GM19467 (cell line): Measurements from ENCODE around the gene CDC5L.
"Not testable (repeated sequence)": the region's sequence is repeated elsewhere in the genome, so short reads cannot be mapped to it uniquely, and the experiment has no call there.

Experiments
- ATAC-seq: cut with Tn5 transposase; IDR thresholded peaks from one replicate; pipeline ENCODE4 v1.9.1; 2021; ENCODE audit warnings: mild to moderate bottlenecking, moderate library complexity; ENCODE audit not compliant: unreplicated experiment

CDC5L gene

DNA sequence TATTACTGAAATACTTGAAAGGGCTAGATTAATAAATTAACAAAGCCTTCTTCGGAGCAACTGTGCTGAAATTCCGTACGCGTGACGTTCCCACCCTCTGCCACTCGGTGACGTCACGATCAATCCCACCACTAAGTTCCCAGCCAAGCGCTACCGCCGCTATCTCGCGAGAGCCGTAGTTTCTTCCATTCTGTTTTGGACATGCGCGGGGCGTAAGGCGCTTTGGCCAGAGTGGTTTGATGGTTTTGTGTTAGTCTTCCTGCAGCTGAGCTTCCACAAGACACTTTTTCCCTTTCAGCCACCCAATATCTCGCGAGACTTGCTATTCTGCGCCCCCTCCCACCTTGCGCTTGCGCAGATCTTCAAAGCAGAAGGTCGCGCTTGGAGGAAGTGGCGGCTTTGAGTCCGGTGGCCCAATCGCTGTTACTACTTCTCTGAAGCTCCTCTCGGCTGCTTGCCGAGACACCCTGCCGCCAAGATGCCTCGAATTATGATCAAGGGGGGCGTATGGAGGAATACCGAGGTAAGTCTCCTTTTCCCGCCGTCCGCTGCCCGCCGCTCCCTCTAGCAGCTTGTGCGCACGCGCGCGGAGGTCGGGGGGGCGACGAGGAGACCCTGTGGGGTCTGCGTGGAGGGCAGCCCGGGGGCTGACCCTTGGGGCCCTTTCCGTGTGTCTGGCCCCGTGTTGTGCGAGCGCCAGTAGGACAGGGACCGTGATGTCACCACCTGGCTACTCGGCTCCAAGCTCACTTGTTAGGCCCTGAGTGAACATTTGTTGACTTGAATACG lies at the start of gene CDC5L:
Gene CDC5L, plus strand, starts transcription at position 361 of the 789 bp plus-strand sequence. Its CDS starts 118 bp downstream, at position 479.
- peak; percentile 92 for ATAC-seq

DNA sequence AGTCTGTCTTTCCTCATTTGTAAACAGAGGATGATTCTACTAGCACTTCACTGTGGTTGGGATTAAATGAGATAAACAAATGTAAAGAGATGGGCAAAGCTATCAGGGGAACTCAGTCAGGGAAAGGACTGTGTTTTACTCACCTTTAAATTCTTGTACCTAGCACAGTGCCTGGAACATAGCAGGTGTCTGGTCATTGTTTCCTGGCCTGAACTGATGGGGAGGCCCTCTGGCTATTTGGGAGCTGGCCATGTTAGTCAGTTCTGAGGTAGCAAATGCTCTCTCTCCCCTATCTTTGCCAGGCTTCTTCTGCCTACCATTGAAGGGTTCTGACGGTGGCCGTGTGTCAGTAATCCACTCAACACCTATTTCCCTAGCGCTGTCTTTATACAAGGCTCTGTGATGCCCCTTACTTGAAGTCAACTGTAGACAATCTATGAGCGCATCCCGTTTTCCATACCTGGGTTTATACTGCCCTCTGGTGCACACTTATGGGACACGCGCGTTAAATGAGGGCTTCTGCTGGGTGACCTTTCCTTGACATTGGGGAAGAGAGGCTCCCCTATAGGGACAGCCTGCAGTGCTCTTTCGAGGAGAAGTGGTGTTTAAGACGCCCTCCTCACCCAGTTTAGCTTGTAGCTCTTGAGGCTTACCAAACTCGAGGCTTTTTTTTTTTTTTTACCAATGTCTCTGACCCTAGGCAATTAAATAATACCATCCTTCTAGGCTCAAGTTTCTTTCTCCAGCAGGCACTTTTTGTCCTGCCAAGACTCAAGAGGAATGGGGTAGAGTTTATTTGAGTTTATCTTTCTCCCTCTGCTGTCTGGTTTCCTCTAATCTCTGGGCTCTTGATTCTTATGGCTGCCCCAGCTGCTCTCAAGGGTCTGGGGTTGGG lies 49.0 kb upstream of the CDC5L start:
- no peak for ATAC-seq

DNA sequence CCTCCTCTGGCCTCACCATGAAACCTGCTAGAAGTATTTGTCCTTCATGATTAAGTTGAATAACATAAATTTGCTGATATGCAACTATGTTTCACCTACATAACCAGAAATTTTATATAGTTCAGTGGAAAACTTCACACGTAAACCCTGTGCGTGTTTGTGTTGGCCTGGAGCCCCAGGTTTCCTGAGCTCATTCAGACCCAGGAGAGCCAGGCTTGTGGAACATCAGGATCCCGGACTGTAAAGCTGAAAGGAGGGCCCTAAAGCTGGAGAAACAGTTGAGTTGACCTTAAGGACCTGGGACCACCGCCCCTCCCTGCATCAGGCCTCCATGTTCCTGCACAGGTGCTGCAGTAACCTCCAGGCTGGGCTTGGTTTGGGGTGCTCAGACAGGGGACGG lies 48.2 kb upstream of the CDC5L start:
- ATAC-seq = no peak

DNA sequence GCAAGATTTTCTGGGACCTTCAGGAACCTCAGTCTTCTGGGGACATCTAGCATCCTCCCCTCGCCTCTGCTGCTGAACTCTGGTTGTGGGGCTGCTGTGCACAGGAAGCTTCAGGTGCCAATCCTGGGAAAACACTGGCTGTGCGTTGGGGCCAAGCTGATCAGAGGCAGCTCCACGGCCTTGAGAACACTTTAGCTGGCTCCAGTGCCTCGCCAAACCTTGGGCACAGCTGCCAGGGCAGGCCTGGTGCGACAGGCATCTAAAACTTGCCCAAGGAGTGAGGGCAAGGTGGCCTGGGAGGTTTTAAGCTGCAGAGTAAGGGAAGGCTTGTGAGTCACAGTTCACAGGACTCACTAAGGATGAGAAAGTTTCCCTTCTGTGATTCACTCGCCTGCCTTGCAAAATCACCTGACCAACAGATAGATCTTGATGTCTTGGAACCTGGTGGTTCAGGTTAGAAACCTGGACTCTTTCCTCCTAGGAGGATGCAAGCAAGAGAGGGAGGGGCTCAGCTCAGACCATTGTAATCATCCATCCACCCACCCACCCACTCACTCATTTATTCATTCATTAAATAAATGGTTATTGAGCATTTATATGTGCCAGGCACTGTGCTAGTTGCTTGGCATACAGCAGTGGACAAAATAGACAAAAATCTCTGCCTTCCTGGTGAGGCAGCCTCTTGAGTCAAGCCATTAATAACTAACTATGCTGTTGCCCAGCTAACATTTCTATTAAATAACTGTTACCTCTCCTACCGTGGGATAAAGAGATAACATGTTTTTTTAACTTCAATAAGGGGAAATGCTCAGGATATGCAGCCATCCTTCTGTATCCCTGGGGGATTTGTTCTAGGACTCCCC lies 47.5 kb upstream of the CDC5L start:
- no peak for ATAC-seq

DNA sequence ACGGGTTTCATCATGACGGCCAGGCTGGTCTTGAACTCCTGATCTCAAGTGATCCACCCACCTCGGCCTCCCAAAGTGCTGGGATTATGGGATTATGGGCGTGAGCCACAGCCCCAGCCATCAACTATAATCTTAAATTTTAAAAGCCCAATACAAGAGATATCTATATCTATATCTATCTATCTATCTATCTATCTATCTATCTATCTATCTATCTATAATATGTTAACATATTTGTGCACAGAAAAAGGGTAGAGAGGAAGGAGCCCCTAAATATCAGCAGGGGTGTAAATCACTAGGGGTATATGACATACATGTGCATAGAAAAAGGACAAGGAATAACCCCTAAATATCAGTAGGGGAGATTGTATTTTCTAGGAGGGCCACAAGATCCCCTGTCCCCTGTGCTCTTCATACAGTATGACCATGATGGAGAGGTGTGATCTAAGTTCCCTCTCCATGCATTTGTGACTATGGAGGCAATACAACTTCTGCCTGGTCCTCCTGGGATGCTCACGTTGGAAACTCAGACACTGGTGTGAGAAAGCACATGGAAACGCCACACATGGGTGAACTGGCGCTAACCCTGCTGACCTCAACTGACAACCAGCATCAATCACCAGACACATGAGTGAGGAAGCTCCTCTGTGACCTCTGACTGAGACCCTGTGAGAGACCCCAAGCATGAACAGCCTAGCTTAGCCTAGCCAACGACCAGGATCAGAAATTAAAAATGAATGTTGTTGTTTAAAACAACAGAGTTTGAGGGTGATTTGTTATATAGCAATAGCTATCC lies 46.2 kb upstream of the CDC5L start:
- no peak for ATAC-seq

DNA sequence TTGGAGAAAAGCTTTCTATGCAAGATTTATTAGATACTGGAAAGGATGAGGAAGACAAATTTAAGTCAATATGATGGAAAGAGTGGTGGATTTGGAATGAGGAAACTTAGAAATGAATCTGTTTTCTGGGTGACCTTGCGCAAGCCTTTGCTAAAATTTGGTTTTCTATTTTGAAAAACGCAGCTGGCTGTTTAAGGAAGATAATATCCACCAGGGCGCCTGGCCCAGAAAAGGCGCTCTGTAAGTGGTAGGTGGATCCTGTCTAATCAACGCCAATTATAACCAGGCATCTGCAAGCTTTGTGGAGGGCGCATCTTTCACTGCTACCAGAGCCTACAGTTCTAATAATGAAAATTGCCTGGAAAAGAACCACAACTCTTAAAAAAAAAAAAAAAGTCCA lies 45.5 kb upstream of the CDC5L start:
- ATAC-seq = no peak

DNA sequence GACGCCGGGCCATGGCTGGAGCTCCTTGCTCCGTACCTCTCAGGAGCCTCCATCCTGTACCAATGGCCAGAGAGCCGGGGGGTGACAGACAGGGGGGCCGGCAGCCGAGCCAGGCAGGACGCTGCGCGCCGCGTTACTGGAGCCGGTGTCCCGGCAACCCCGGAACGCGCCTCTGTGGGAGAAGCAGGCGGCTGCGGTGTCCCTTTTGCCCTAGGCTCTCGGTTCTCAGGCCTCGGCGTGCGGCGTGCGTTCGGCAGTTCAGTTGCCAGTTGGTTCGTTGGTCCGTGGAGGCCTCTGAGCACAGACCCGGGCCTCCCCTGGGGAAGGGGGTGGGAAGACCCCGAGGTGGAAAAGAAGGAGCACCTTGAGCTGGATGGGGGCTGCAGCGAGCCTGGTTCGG lies 45.0 kb upstream of the CDC5L start, which contains the start of gene SPATS1:
Gene SPATS1, plus strand, starts transcription at position 162 of the 400 bp plus-strand sequence. CDS start 446 bp downstream, outside the sequence.
- ATAC-seq = no peak

DNA sequence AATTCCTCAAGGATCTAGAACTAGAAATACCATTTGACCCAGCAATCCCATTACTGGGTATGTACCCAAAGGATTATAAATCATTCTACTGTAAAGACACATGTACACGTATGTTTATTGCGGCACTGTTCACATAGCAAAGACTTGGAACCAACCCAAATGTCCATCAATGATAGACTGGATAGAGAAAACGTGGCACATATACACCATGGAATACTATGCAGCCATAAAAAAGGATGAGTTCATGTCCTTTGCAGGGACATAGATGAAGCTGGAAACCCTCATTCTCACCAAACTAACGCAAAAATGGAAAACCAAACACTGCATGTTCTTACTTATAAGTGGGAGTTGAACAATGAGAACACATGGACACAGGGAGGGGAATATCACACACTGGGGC lies 40.7 kb upstream of the CDC5L start:
- ATAC-seq = not testable (repeated sequence)

DNA sequence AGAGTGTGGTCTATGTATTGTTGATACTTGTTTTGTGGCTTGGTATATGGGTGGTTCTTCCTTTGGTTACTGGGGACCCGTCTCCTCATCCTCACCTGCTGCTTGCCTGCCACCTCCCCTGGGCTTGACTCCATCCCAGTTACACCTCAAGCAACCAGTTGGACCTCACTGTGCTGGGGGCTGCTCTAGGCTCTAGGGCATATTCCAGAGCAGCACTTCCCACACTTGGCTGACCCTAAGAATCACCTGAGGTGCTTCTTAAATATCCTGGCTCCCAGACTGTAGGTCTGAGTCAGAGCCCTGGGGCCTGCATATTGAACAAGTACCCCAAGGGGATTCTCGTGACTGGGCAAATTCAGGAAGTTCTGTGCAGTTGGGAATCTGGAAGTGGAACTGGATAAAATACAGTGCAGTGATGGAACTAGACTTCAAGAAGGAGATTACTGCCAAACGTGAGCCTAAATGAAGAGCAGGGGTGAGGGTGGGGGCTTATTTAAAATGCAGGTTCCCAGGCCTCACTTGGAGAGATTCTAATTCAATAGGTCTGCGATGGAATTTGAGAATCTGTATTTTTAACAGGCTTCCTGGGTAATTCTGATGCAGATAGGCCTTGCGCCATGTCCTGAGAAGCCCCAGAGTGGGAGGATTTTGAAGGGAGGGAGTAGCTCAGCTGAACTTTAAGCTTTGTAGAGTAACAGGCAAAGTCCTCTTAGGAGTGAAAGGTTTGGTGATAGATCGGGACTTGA lies 37.4 kb upstream of the CDC5L start:
- no peak for ATAC-seq

DNA sequence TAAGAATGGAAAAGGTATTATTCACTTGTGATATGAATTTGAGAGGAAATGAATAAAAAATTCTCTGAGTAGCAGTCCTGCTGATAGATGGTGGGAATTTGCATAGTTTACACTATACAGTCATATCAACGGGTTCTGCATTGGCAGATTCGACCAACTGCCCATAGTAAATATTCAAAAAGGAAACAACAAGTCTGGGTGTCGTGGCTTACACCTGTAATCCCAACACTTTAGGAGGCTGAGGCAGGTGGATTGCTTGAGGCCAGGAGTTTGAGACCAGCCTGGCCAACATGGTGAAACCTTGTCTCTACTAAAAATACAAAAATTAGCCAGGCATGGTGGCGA lies 36.9 kb upstream of the CDC5L start:
- not testable (repeated sequence) for ATAC-seq

DNA sequence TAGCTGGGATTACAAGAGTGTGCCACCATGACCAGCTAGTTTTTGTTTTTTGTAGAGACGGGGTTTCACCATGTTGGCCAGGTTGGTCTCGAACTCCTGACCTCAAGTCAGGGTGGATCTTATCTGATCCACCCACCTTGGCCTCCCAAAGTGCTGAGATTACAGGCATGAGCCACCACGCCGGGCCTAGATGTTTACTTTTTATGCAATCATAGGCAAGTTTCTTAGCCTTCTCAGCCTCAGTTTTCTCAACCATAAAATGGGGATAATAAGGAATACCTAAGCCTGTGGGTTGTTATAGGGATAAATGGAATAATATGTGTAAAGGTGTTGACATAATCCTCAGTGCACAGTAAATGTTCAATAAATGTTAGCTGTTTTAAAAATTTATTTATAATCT lies 35.2 kb upstream of the CDC5L start:
- ATAC-seq = no peak

DNA sequence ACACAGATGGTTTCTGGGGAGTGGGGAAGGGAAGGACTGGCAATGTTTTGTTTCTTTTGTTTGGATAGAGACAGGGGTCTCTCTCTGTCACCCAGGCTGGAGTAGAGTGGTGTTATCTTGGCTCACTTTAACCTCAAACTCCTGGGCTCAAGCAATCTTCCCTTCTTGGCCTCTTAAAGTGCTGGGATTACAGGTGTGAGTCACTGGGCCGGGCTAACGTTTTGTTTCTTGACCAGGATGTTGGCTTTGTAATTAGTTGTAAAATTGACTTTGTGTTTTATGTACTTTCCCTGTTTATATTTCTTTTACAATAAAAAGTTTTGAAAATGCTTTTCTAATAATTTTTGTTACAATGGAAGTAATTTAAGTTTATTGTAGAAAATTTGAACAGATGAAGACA lies 34.2 kb upstream of the CDC5L start:
- ATAC-seq = no peak

DNA sequence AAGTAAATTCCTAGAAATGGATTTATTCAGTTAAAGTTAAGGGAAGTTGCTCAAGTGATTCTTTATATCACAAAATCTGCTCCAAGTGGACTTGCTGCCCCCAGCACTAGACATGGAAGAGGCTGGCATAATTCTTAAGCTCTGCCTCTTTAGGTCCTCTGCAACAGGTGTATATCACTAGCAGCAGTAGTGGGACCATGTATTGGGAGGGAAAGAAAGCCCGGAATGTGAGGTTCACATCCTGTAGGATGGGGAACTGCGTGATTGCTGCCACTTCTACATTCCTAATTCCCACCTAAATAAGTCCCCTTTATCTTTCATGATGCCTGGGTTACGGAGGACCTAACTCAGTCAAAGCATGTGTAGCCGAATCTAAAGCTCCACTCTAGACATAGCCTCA lies 31.9 kb upstream of the CDC5L start:
- ATAC-seq = no peak

DNA sequence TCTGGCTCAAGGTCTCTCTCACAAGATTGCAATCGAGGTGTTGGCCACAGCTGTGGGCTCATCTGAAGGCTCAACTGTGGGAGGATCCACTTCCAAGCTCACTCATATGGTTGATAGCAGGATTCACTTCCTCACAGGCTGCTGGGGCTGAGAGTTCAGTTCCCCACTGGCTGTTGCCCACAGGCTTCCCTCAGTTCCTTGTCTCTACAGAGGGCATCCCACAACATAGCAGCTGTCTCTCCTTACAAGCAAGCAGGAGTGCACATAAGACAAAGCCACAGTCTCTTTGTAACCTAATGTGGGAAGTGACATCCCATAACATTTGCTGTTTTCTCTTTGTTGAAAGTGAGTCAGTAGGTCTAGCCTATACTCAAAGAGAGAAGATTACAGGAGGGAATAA lies 31.0 kb upstream of the CDC5L start:
- ATAC-seq = no peak

DNA sequence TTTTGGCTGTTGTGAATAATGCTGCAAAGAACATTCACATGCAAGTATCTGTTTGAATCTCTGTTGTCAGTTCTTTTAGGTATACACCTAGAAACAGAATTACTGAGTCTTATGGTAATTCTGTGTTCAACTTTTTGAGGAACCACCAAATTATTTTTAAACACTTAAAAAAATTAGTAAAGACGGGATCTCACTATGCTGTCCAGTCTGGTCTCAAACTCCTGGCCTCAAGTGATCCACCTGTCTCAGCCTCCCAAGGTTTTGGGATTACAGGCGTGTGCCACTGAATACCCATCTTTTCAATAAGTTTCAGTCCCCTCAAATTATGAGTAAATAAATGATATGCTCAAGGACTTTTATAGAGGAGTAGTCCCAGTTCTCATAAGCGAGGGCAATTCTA lies 27.5 kb upstream of the CDC5L start:
- ATAC-seq = no peak

DNA sequence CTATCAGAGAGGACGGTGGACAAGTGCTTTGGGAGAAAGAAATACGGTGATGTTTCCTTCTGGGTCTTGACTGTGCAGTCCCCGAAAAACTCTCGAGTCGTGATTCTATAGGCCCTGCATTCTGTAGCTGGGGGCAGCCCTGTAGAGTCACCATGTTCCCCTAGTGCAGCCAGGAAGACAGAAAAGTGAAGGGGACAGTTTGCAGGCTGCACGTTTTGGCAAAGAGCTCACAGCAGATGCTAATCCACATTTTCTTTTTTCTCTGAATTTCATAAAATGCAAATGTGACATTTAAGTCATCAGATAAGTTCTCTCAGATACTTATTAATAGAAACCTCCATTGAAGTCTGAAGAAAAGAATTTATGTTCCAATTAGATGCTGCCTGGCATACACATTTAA lies 25.6 kb upstream of the CDC5L start:
- no peak for ATAC-seq

DNA sequence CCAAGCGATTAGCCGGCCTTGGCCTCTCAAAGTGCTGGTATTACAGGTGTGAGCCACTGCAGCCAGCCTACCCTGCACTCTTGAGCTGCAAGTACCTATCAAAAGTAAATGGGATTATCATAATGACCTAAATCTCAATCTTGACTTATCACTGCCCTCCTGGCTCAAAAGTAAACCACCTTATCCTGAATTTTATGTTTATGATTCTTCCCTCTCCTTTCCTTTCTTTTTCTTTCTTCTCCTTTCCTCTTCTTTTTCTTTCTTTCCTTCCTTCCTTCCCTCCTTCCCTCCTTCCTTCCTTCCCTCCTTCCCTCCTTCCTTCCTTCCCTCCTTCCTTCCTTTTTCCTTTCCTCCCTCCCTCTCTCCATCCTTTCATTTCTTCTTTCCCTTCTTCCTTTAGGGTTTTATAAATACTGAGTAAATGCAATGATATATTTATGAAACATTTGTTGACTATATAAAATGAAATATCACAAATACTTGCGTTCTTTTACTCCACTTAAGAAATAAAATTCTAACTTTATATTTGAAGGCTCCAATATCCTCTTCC lies 24.1 kb upstream of the CDC5L start:
- ATAC-seq = no peak

DNA sequence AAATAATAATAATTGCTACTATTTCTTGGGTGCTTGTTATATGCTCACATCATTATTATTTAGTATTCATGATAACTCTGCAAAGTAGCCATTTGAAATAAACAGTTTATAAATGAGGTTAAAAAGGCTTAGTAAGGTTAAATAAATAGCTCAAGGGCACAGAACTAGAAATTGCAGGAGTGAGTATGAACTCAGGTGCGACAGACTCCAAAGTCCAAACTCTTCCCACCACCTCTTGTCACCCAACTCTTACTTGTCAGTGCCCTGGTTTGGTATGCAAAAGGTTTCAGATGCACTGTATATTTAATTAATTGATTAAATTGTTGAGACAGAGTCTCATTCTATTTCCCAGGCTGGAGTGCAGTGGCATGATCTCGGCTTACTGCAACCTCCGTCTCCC lies 20.7 kb upstream of the CDC5L start:
- no peak for ATAC-seq

DNA sequence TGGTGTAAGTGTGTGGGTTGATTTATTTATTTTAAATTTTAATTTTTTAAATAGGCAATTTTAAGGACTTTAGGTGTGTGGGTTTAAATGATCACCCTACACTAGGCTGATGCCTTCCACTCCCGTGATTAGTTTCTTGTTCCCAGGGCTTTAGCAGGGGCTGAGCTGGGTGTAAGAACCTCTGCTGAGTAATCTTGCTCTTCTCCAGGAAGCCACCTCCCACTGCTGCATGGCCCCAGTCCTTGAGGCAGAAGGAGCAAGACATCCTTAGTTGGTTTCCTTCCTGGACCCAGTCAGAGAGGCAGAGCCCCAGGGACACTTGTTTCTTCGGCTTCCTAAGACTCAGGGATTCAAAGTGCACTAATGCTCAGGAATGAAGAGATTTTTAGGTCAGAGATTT lies 19.8 kb upstream of the CDC5L start:
- ATAC-seq = no peak
